NAMALWA (cell line): ENCODE measurements around the gene CMTM4.
"Not testable (repeated sequence)": the region's sequence is repeated elsewhere in the genome, so short reads cannot be mapped to it uniquely, and the experiment has no call there.

ENCODE experiments used
- DNase-seq: peaks from one replicate; pipeline ENCODE4 v3.0.0-alpha.2; 2015; ENCODE audit warnings: low spot score

Gene CMTM4

GRCh38 chr16:66705790-66706505 is 9.4 kb upstream of the CMTM4 start:
- DNase-seq = no peak

GRCh38 chr16:66703406-66704215 is 7.1 kb upstream of the CMTM4 start:
- DNase-seq = no peak

- DNase-seq = no peak
These were observed 5.0 kb upstream of the CMTM4 start for GRCh38 chr16:66701516-66701915.

- no peak for DNase-seq
These were observed 4.5 kb upstream of the CMTM4 start for GRCh38 chr16:66701026-66701425.

GRCh38 chr16:66699898-66700297 is 3.4 kb upstream of the CMTM4 start:
- DNase-seq = no peak

- DNase-seq = no peak
These were observed 1.5 kb upstream of the CMTM4 start for GRCh38 chr16:66698046-66698445.

- no peak for DNase-seq
These were observed 441 bp downstream of the CMTM4 start for GRCh38 chr16:66695935-66696668.

- DNase-seq = no peak
These were observed 1.0 kb downstream of the CMTM4 start for GRCh38 chr16:66695471-66695934.

- no peak for DNase-seq
These were observed 3.4 kb downstream of the CMTM4 start for GRCh38 chr16:66693149-66693548.

GRCh38 chr16:66692341-66692740 is 4.2 kb downstream of the CMTM4 start:
- no peak for DNase-seq

- DNase-seq = no peak
These were observed 5.3 kb downstream of the CMTM4 start for GRCh38 chr16:66691234-66691633.

GRCh38 chr16:66690106-66690847 is 6.3 kb downstream of the CMTM4 start:
- no peak for DNase-seq

GRCh38 chr16:66689282-66689681 is 7.3 kb downstream of the CMTM4 start:
- no peak for DNase-seq

GRCh38 chr16:66687906-66688625 is 8.5 kb downstream of the CMTM4 start:
- no peak for DNase-seq

GRCh38 chr16:66685501-66686115 is 10.9 kb downstream of the CMTM4 start:
- DNase-seq = not testable (repeated sequence)

- DNase-seq = no peak
These were observed 14.3 kb downstream of the CMTM4 start for GRCh38 chr16:66682271-66682670.

GRCh38 chr16:66681676-66682075 is 14.9 kb downstream of the CMTM4 start:
- DNase-seq = no peak

GRCh38 chr16:66678337-66678736 is 18.2 kb downstream of the CMTM4 start:
- no peak for DNase-seq

- DNase-seq = no peak
These were observed 18.7 kb downstream of the CMTM4 start for GRCh38 chr16:66677836-66678235.

- DNase-seq = no peak
These were observed 19.4 kb downstream of the CMTM4 start for GRCh38 chr16:66677179-66677578.

- no peak for DNase-seq
These were observed 19.9 kb downstream of the CMTM4 start for GRCh38 chr16:66676599-66676998.
